RPMI8226 (cell line): Measurements from ENCODE around the gene DBF4.
"Not testable (repeated sequence)": the region's sequence is repeated elsewhere in the genome, so short reads cannot be mapped to it uniquely, and the experiment has no call there.

Source experiments
- DNase-seq: peaks from one replicate; pipeline ENCODE4 v3.0.0-alpha.2; 2015

DBF4 gene

GRCh38 chr7:87882151-87882937 is 6.1 kb downstream of the DBF4 start:
- DNase-seq: no peak

DNA sequence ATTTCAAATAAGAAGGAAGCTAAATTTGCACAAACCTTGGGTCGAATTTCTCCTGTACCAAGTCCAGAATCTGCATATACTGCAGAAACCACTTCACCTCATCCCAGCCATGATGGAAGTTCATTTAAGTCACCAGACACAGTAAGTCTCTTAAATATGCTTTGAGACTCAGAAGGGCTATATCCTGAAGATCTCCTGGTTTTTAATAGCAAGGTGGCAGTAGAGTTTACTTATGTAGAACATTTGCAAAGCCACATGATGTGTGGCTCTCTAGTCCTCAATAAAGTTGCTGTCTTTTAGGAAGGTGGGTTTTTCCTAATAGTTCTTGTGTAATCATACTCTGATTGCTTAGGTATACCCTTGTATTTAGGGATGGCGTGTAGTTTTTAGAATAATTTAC is 8.7 kb downstream of the DBF4 start:
- no peak for DNase-seq

GRCh38 chr7:87886875-87887274 is 10.6 kb downstream of the DBF4 start:
- DNase-seq: peak; percentile 35

DNA sequence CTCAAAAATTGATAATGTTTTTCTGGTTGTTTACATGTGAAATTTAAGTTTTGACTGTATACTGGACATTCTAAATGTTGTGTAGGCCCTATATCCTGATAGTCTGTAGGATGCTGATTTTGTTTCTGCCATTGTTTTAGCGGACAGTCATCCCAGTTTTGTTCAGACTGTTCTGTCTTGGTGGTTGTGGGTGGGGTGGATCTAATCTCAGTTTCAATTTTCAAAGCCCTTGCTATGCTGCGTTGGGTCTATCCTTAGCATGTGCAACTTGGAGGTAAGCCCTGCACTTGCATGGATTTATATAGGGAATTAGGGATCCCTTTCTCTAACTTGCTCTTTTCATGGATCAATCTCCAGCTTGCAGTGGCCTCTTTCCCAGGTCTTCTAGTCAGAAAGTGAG is 19.1 kb downstream of the DBF4 start:
- DNase-seq: no peak

DNA sequence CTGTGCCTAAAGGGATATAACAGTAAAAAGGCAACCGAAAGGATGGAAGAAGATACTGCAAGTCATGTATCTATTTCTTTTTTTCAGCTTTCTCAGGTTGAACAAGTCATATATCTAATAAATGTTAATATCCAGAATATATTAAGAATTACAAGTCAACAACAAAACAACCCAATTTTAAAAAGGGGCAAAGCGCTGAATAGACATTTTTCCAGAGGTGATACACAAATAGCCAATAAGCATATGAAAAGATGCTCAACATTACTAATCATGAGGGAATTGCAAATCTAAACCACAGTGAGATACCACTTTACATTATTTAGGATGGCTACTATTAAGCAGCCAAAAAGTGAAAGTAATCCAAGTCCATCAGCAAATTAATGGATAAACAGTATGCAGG is 23.0 kb downstream of the DBF4 start:
- no peak for DNase-seq

DNA sequence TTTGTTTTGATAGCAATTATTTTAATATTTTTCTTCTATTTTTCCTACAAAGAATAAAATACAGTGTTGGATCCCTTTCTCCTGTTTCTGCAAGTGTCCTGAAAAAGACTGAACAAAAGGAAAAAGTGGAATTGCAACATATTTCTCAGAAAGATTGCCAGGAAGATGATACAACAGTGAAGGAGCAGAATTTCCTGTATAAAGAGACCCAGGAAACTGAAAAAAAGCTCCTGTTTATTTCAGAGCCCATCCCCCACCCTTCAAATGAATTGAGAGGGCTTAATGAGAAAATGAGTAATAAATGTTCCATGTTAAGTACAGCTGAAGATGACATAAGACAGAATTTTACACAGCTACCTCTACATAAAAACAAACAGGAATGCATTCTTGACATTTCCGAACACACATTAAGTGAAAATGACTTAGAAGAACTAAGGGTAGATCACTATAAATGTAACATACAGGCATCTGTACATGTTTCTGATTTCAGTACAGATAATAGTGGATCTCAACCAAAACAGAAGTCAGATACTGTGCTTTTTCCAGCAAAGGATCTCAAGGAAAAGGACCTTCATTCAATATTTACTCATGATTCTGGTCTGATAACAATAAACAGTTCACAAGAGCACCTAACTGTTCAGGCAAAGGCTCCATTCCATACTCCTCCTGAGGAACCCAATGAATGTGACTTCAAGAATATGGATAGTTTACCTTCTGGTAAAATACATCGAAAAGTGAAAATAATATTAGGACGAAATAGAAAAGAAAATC is 31.0 kb downstream of the DBF4 start:
- not testable (repeated sequence) for DNase-seq

DNA sequence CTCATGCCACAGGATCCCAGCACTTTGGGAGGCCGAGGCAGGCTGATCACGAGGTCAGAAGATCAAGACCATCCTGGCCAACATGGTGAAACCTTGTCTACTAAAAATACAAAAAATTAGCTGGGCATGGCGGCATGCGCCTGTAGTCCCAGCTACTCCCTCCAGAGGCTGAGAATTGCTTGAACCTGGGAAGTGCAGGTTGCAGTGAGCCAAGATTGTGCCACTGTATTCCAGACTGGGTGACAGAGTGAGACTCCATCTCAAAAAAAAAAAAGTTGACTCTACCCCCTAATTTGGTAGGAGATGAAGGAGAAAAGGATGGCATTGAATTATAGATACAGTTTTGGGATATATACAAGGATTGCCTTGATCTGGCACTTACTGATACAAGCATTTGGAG is 32.5 kb downstream of the DBF4 start:
- DNase-seq: not testable (repeated sequence)

GRCh38 chr7:87912121-87912520 is 35.8 kb downstream of the DBF4 start:
- DNase-seq: no peak

DNA sequence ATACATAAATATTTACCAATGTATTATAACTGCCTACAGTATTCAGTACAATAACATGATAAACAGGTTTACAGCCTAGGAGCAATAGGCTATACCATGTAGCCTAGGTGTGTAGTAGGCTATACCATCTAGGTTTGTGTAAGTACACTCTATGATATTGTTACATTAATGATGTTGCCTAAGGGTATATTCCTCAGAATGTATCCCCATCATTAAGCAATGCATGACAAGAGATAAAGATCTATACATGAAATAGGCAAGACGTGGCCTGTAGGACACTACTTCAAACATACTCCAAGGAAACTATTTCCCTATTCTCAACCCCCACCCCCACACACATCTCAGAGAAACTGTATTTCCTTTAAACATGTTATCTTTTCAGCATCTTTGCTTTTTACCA is 42.4 kb downstream of the DBF4 start:
- no peak for DNase-seq

DNA sequence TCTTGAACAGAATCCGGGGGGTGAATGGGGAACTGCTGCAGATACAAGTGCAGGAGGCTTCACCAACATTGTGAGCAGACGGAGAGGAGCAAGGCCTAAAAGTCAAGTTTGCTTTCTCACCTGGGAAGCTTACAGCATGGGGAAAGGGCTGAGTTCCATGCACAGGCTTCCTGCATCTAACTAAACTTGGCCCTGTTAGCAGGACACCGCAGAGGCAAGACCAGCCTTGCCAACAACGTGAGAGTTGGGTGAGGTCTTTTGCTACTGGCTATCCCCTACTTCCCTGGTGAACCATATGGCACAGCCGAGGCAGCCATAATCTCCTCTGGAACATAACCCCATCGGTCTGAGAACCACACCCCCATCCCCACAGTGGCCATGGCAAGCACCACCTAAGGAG is 43.6 kb downstream of the DBF4 start:
- no peak for DNase-seq

DNA sequence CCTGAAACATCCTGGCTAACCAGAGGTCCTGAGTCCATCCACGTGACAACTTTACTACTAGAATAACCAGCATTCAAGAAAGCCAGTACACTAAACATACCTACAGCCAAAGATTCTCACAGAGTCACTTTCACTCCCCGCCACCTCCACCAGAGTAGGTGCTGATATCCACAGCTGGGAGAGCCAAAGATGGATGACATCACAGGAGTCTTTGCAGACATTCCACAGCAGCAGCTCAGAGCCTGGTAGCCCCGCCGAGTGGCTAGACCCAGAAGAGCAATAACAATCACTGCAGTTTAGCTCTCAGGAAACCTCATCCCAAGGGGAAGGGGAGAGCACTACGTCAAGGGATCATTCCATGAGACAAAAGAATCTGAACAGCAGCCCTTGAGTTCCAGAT is 44.3 kb downstream of the DBF4 start:
- no peak for DNase-seq

- DNase-seq: not testable (repeated sequence)
Measured at GRCh38 chr7:87922759-87923395, 46.6 kb downstream of the DBF4 start.

DNA sequence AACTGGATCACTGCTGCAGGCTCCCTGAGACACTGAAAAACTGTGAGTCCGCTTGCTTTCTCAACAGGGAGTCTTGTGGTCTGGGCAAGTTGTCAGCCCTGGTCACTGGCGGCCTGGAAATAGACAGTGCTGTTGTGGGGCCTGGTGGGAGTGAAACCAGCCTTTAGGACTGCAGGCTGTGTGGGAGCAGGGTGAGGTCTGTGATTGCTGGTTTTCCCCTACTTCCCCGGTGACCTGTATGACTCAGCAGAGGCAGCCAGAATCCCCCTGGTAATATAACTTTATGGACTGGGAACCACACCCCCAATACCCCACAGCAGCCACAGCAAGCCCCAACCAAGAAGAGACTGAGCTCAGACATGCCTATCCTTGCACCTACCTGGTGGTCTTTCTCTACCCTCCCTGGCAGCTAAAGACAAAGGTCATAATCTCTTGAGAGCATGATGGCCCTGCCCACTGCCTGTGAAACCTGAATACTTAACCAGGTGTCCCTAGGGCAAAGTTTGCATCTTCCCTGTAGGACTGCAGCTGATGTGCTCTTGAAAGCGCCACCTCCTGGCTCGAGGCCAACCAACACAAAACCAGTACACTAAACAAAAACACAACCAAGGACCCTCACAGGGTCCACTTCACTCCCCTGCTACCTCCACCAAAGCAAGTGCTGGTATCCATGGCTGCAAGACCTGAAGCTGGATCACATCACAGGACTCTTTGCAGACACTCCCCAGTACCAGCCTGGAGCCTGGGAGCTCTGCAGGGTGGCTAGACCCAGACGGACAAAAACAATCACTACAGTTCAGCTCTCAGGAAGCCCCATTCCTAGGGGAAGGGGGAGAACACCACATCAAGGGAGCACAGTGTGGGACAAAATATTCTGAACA is 50.5 kb downstream of the DBF4 start:
- peak; percentile 65 for DNase-seq

GRCh38 chr7:87933605-87933952 is 57.3 kb downstream of the DBF4 start:
- DNase-seq: no peak

DNA sequence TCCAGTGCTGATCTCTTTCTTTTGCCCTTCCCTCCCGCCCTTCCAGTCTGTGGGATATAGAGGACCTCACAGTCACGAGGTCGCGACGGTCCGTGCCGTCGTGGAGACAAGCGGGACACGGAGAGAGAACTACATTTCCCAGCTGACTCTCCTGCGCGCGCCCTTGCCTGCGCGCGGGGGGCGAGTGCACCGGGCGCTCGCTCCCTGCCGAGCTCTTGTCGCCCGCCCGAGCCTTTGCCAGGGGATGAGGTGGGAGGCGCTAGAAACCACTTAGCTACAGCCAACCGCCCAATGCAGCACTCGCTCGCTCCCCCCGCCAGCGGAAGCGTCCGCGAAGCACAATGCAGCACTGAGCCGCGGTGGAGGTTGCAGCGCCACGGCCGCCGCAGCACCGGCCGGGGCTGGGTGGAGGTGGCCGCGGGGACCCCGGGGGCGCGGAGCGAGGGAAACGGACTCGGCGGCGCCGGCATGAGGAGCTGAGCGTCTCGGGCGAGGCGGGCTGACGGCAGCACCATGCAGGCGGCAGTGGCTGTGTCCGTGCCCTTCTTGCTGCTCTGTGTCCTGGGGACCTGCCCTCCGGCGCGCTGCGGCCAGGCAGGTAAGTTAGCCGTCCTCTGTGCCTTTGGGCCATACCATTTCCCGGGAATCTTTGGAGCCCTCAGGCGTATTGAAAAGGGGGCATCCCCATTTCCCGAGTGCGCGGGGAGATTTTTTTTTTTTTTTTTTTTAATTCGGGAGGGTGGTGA is 57.8 kb downstream of the DBF4 start, which contains the start of gene ADAM22:
ADAM22 (plus strand) TSS at position 299 of the 746 bp plus-strand sequence; CDS start at position 514, 215 bp downstream.
- DNase-seq: peak; percentile 97

DNA sequence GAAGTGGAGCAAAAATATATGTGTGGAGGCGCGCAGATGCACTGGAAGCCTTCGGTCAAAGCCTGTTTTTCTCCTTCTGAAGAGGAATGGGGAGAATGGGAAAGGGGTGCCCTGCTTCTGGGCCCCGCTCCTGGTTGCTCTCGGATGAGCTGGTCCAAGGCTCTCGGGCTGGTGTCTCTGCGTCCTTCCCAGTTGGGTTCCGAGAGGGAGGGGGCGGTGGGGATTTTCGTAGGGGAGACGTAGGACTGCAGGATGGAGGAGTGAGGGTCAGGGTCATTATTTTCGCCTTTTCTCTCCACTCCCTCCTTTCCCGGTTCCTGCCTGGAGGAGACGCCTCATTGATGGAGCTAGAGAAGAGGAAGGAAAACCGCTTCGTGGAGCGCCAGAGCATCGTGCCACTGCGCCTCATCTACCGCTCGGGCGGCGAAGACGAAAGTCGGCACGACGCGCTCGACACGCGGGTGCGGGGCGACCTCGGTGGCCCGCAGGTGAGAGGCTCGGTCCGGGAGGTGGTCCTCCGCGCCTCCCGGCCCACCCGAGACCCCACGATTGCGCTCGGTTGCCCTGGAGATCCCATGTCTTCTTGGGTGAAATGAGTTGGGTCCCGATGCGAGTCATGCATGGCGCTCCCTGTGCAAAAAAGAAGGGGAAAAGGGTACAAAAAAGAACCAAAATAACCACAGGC is 58.5 kb downstream of the DBF4 start:
- DNase-seq: peak; percentile 49

GRCh38 chr7:87935384-87935706 is 59.1 kb downstream of the DBF4 start:
- no peak for DNase-seq

- no peak for DNase-seq
Measured at GRCh38 chr7:87941138-87941537, 64.8 kb downstream of the DBF4 start.

- DNase-seq: no peak
Measured at GRCh38 chr7:87944547-87944946, 68.3 kb downstream of the DBF4 start.

DNA sequence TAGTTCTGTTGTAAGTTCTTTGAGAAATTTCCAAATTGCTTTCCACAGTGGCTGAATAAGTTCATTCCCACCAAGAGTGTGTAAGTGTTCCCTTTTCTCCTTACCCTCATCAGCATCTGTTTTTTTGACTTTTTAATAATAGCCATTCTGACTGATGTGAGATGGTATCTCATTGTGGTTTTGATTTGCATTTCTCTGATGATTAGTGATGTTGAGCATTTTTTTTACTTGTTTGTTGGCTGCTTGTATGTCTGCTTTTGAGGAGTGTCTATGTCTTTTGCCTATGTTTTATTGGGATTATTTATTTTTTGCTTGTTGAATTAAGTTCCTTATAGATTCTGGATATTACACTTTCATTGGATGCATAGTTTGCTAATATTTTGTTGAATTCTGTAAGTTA is 69.6 kb downstream of the DBF4 start:
- DNase-seq: not testable (repeated sequence)

DNA sequence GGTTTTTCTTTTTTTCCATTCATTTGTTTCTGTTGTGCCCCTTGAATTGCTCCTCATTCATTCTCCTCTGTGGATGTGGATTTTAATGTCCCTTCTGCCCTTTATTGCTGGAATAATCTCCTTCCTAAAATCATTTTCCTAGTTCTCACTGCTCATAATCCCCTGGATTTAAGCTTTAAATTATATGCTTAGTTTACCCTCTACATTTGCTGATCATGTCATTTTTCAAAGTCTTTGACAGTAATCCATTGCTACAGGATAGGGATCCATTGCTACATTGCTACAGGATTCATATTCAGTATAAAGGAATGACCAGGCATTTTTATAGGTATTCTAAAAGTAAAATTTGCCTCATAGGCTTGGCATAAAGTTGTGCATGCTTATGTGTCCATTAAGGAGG is 72.1 kb downstream of the DBF4 start:
- no peak for DNase-seq
